Measurements from ENCODE around the gene UBE2O. TPM values are rescaled to one million over a fixed set of nuclear protein-coding genes. Genes with fewer than 3 reads are reported as not detected.

Gene UBE2O
- total RNA-seq, 1 experiment from 2014 or later, result 52.6 TPM

DNA sequence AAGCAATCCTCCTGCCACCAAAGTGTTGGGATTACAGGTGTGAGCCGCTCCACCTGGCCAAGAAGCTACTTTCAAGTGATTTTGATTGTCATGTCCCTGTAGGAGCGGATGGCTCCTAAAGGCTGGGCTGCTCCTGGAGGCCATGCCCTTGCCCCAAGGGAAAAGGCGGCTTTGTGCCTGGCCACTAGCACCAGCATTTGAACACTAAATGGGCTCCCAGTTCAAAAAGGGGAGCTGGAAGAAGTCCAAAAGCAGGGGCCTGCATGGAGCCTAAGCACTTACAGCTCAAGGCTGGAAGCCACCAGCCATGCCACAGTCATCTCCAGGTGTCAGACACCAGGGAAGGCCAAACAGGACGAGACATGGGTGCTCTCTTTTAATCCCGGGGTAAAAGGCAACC, 41.7 kb downstream of the UBE2O start:
- H3K4me1 Mint-ChIP-seq, result peaks cover 14 to 23% of the 10 kb centered on the region in 2 experiments
- TF ChIP-seq, protein P1, sequence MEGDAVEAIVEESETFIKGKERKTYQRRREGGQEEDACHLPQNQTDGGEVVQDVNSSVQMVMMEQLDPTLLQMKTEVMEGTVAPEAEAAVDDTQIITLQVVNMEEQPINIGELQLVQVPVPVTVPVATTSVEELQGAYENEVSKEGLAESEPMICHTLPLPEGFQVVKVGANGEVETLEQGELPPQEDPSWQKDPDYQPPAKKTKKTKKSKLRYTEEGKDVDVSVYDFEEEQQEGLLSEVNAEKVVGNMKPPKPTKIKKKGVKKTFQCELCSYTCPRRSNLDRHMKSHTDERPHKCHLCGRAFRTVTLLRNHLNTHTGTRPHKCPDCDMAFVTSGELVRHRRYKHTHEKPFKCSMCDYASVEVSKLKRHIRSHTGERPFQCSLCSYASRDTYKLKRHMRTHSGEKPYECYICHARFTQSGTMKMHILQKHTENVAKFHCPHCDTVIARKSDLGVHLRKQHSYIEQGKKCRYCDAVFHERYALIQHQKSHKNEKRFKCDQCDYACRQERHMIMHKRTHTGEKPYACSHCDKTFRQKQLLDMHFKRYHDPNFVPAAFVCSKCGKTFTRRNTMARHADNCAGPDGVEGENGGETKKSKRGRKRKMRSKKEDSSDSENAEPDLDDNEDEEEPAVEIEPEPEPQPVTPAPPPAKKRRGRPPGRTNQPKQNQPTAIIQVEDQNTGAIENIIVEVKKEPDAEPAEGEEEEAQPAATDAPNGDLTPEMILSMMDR (conservative IDR thresholded peaks at IDR 0.05), result no peak

More for the DNA sequence above, 41.7 kb downstream of the UBE2O start:
- H2BK120ac ChIP-seq (ENCODE audit: low read depth, low read length, poor library complexity, severe bottlenecking), result no peak overlapping the region
- no peak overlapping the region for H3K18ac ChIP-seq (ENCODE audit: insufficient read length, low read depth, low read length)
- H4K8ac ChIP-seq (replicated peaks; ENCODE audit: insufficient read length, low read depth, low read length), result no peak overlapping the region
- no peak overlapping the region for H3K23ac ChIP-seq (ENCODE audit: insufficient read length, low read depth, low read length)
- no peak for DNase-seq
- no peak overlapping the region for H4K91ac ChIP-seq (ENCODE audit: insufficient read length, low read depth, low read length)
- no peaks in the 10 kb centered on the region for H4K20me1 ChIP-seq (ENCODE audit: control insufficient read depth, insufficient read depth, insufficient read length)
- Mint-ChIP-seq H3K4me3 (no peak overlapping the region), H3K9me3 (no peaks in the 10 kb centered on the region), H3K36me3 (ENCODE audit: insufficient read depth in 1 of 3, low read depth in 3 of 3) (peaks cover 6 to 11% (median 6%) of the 10 kb centered on the region in 3 experiments; a peak in 5 of 7 replicates), H3K27ac (no peak overlapping the region), H3K27me3 (ENCODE audit: low read depth) (no peaks in the 10 kb centered on the region)
- H3K79me2 ChIP-seq (ENCODE audit: insufficient read depth, low read length), result peaks cover 9% of the 10 kb centered on the region; the same call in 1 of the 2 replicates
- H3K9me3 ChIP-seq (ENCODE audit: control insufficient read depth, low read depth, low read length), result no peaks in the 10 kb centered on the region
- no peak overlapping the region for H3T11ph ChIP-seq (ENCODE audit: low read length)
- H4K5ac ChIP-seq (ENCODE audit: insufficient read length, low read depth, low read length), result no peak overlapping the region
- H2BK5ac ChIP-seq (ENCODE audit: insufficient read length, low read length), result no peak overlapping the region
- H3K23me2 ChIP-seq (ENCODE audit: insufficient read length, low read depth, low read length, poor library complexity, severe bottlenecking), result no peaks in the 10 kb centered on the region
- H3K27ac ChIP-seq (ENCODE audit: insufficient read length, low read depth, low read length), result no peak overlapping the region
- no peaks in the 10 kb centered on the region for H3K27me3 ChIP-seq (ENCODE audit: insufficient read depth, low read length)
- H3K9ac ChIP-seq (ENCODE audit: extremely low read depth, insufficient read length, low read length), result no peak overlapping the region
- H2BK20ac ChIP-seq (ENCODE audit: low read depth, low read length, poor library complexity, severe bottlenecking), result no peak overlapping the region
- no peak overlapping the region for H3K14ac ChIP-seq (ENCODE audit: insufficient read depth, low read length)
- no peak overlapping the region for H3K4ac ChIP-seq (ENCODE audit: low read depth, low read length)
- no peak overlapping the region for H2BK12ac ChIP-seq (ENCODE audit: insufficient read length, low read depth, low read length)
- no peak overlapping the region for H3K56ac ChIP-seq (ENCODE audit: insufficient read length, low read depth, low read length)
- H3K4me1 ChIP-seq (ENCODE audit: insufficient read depth, low read length), result peaks cover 4% of the 10 kb centered on the region
- H2AFZ ChIP-seq (ENCODE audit: low read length), result no peak overlapping the region
- H3K4me2 ChIP-seq (ENCODE audit: insufficient read depth, insufficient read length, low read length), result no peak overlapping the region
- no peak overlapping the region for H2AK5ac ChIP-seq (ENCODE audit: insufficient read length, low read length)
- H2BK15ac ChIP-seq (ENCODE audit: low read depth, low read length), result no peak overlapping the region
- peaks cover 6% of the 10 kb centered on the region for H3K79me1 ChIP-seq (ENCODE audit: insufficient read depth, low read depth, low read length, poor library complexity, severe bottlenecking)
- WGBS (ENCODE audit: extremely low coverage, insufficient read length, low lambda C conversion rate), result no CpG with 5 or more reads among the region's 5 CpGs
